Ovary (tissue), 3 donors: ENCODE data around the gene LRRC27.

Experiments used
- EP300 ChIP-seq: sonication (generic); formaldehyde crosslinking; IDR thresholded peaks from one replicate; pipeline ENCODE4 v1.6.1; 2017; ENCODE audit warnings: antibody characterized with exemption
- TF ChIP-seq, protein P1 (sequence below), 3 donors: fragments of 450-650 bp in 2 of 3; fragments of 200-600 bp in 1 of 3; IDR thresholded peaks; one replicate each; pipeline versions ENCODE4 v1.5.1 to v1.8.0; 2016 to 2022; ENCODE audit warnings: antibody characterized with exemption in 3 of 3, mild to moderate bottlenecking in 1 of 3
- donor health status: DM: no; HTN: no; CAD: no.

DNA sequence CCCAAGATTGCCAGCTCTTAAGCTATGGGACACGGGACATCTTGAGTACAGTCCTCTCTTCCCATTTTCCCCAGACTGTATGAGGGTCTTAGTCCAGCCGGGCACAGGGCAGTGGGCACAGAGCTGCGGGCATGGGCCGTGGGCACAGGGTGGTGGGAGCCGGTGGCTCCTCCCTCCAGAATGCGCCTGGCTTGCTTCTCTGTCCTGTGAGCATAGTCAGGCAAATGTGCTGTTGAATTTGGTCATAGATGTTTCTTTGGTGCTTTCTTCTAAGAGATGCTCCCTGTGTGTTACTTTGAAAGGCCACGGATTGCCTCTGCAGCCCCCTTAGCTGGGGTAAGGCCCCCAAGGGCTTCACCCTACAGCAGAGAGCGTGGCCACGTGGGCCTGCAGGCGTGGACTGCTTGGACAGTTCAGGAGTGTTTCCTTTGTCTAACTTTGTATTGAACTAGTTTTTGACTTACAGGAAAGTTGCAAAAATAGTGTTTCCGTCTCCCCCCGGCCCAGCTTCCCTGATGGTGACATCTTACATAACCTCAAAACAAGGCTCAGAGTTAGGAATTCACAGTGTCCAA lies 24.7 kb downstream of the LRRC27 start:
- TF ChIP-seq, protein P1, sequence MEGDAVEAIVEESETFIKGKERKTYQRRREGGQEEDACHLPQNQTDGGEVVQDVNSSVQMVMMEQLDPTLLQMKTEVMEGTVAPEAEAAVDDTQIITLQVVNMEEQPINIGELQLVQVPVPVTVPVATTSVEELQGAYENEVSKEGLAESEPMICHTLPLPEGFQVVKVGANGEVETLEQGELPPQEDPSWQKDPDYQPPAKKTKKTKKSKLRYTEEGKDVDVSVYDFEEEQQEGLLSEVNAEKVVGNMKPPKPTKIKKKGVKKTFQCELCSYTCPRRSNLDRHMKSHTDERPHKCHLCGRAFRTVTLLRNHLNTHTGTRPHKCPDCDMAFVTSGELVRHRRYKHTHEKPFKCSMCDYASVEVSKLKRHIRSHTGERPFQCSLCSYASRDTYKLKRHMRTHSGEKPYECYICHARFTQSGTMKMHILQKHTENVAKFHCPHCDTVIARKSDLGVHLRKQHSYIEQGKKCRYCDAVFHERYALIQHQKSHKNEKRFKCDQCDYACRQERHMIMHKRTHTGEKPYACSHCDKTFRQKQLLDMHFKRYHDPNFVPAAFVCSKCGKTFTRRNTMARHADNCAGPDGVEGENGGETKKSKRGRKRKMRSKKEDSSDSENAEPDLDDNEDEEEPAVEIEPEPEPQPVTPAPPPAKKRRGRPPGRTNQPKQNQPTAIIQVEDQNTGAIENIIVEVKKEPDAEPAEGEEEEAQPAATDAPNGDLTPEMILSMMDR (IDR thresholded peaks at IDR 0.05), result no peak
- no peak for TF ChIP-seq EP300
